Cortex of kidney (tissue), 1 donor: ENCODE results near the gene MRO.
"Not testable (repeated sequence)": the region's sequence is repeated elsewhere in the genome, so short reads cannot be mapped to it uniquely, and the experiment has no call there.

Experiments
- DNase-seq: peaks from one replicate; lab custom pipeline; 2025; lab: John Stamatoyannopoulos, UW

Gene MRO

GRCh38 chr18:50819728-50820378 is at the start of gene MRO:
MRO (minus strand) TSS chr18:50820016; CDS start chr18:50809400, 10,616 bp downstream.
- DNase-seq, result no peak

DNA sequence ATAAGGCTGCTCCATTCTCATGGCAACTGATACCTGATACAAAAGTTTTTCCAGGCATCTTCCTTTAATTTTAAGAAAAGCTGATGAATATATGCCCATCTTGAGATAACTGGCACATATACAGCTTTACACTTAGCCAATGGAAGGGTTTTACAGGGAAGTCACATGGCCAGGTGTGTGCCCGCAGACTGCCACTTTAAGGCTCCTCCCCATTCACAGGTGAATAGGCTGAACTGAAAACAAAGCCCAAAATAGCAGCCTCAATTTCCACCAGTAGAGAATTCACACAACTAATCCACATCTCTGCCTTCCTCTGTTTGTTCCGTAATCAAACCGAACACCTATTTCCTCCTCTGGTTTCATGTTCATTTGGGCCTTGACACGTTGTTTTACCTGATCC is 49.3 kb upstream of the MRO start:
- no peak for DNase-seq

- DNase-seq, result no peak
Observed at GRCh38 chr18:50866765-50867164, 46.9 kb upstream of the MRO start.

GRCh38 chr18:50863840-50864375 is 44.1 kb upstream of the MRO start:
- no peak for DNase-seq

DNA sequence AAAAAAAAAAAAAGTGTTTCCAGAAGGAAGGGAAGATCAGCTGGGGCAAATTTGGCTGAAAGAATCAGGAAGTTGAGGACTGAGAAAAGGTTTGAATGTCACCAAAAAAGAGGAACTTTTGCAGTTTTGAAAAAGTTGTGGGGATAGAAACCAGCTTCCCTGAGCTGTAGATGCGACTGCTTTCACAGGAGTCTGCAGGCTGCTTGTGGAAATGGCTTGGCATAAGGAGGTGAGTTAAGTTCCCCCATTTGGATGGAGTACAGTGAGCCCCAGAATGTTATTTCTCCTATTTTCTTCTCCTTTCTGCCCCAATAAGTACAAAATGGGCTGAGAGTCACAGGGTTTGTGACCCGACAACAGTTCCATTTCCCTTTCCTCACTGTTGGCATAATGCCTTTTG is 42.6 kb upstream of the MRO start:
- no peak for DNase-seq

- DNase-seq, result no peak
Observed at GRCh38 chr18:50861617-50862016, 41.8 kb upstream of the MRO start.

GRCh38 chr18:50859793-50860555 is 40.2 kb upstream of the MRO start:
- no peak for DNase-seq

GRCh38 chr18:50857694-50858093 is 37.9 kb upstream of the MRO start:
- no peak for DNase-seq

DNA sequence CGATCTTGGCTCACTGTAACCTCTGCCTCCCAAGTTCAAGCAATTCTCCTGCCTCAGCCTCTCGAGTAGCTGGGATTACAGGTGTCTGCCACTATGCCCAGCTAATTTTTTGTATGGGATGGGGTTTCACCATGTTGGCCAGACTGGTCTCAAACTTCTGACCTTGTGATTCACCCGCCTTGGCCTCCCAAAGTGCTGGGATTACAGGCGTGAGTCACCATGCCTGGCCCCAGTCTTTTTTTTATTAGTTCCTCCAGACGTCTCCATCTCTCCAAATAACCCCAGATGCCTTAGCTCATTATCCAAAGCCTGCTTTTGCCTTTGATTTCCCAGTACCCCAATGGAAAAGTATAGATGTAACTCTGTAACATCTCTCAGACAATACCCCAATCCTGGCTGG is 37.4 kb upstream of the MRO start:
- DNase-seq, result not testable (repeated sequence)

DNA sequence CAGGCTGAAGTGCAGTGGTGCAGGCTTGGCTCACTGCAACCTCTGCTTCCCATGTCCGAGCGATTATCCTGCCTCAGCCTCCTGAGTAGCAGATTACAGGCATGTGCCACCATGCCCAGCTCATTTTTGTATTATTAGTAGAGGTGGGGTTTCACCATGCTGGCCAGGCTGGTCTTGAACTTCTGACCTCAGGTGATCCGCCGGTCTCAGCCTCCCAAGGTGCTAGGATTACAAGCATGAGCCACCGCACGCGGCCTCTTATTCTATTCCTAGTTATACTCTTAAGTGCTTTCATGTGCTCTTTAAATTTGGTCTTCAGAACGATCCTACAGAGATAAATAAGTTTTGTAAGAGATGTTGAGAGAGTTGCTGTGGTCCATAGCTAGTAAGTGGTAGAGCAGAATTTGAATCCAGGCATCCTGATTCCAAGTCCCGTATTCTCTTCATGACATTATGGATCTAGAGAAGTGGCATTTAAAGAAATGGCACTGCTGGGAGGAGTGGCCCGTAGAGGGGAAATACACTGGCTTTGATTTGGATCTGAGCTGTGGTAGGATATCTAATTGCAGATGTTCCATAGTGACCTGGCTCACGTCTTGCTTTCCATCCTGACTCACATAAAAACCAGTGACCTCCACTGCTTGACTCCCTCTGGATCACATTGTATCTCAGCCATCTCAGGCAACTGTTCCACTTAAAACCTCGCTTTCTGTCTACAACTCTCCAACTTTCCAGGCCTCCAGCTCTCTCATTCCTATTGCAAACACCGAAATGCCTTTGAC is 36.4 kb upstream of the MRO start:
- DNase-seq, result no peak

GRCh38 chr18:50853863-50854271 is 34.1 kb upstream of the MRO start:
- DNase-seq, result no peak

GRCh38 chr18:50850307-50851065 is 30.7 kb upstream of the MRO start:
- no peak for DNase-seq

DNA sequence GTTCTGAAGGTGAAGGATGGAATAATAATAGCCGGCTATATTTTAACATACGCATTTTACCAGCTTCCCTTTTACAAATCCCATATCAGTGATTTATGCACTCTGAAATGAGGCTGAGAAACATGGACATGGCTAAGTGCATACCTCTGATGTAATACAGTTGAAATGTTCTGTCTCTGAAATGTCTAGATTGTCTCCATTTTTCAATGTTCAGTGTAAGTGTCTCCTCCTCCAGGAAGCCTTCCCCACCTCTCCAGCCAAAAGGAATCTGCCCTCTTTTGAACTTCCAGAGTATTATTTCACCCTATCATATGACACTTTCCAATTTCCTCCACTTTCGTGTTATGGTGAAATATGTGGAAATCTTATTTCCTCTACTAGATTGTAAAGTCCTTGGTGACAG is 29.6 kb upstream of the MRO start:
- DNase-seq, result no peak

DNA sequence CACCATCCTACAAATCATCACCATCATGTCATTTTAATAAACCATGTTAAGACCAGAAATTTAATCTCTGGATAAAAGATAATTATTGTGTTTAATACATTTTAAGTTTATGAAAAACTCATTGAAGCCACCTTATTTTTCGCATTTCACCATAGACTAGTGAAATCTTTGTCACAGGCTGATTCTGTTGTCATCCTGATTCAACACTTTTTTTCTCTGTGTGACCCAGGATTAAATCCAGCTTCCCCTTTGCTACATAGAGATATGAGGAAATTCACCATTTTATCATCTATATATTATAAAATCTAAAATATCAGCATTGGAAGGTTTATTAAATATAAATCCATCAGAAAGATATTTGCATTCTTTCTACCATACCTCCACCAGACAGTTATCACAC is 29.2 kb upstream of the MRO start:
- no peak for DNase-seq

DNA sequence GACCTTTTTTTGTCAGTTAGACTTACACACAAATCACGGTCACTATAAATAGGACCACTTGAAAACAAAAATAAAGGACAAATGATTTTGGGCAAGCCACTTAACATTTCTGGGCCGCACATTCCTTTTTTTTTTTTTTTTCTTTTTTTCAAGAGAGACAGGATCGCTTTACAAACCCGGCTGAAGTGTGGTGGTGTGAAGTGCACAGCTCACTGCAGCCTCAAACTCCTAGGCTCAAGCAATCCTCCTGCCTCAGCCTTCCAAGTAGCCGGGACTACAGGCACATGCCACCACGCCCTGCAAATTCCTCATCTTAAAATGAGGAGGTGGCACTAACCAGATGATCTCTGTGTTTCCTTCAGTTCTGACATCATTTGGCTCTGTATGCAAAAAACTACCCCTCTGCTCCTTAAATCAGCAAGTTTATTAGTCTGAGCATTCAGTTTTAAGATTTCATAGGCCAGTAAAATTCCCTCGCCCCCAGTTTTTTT is 28.3 kb upstream of the MRO start:
- DNase-seq, result no peak

- DNase-seq, result no peak
Observed at GRCh38 chr18:50847192-50847591, 27.4 kb upstream of the MRO start.

GRCh38 chr18:50844960-50845359 is 25.1 kb upstream of the MRO start:
- DNase-seq, result no peak

- no peak for DNase-seq
Observed at GRCh38 chr18:50844554-50844953, 24.7 kb upstream of the MRO start.

- no peak for DNase-seq
Observed at GRCh38 chr18:50842846-50843245, 23.0 kb upstream of the MRO start.

GRCh38 chr18:50839996-50840395 is 20.2 kb upstream of the MRO start:
- no peak for DNase-seq

GRCh38 chr18:50839341-50839740 is 19.5 kb upstream of the MRO start:
- no peak for DNase-seq

- DNase-seq, result no peak
Observed at GRCh38 chr18:50836521-50836957, 16.7 kb upstream of the MRO start.
